Activated naive CD8-positive, alpha-beta T cell treated with anti-CD3 and anti-CD28 coated beads, Interleukin-2, amount 10 ng/mL, durations not matched to agents 7 days and 5 days (primary cell): ENCODE data around the gene MARCHF9. TPM values are rescaled to one million over a fixed set of nuclear protein-coding genes. Genes with fewer than 3 reads are reported as not detected.
A peak's percentile ranks its signal among the peaks of the same experiment; 100 is the strongest.
"Not testable (repeated sequence)": the region's sequence is repeated elsewhere in the genome, so short reads cannot be mapped to it uniquely, and the experiment has no call there.

Experiments used
- ATAC-seq: fragments of 150-1000 bp; cut with Tn5 transposase; one replicate; pipeline ENCODE4 v1.10.0; 2021; ENCODE audit warnings: low read depth, moderate library complexity
- POLR2A ChIA-PET: fragments of 350-600 bp; sonication (Branson Sonifier 250); formaldehyde crosslinking; loops from one replicate; lab custom pipeline; 2021; ENCODE audit warnings: antibody characterized with exemption; lab: Charles Lee
- DNase-seq: peaks from one replicate; pipeline ENCODE4 v3.0.0; 2021
- H3K27ac Mint-ChIP-seq: one replicate; pipeline ENCODE4 v1.8.0; 2022; ENCODE audit warnings: mild to moderate bottlenecking, mixed read lengths
- H3K27me3 Mint-ChIP-seq: one replicate; pipeline ENCODE4 v1.8.0; 2022; ENCODE audit warnings: mild to moderate bottlenecking, moderate library complexity, mixed read lengths
- H3K36me3 Mint-ChIP-seq: one replicate; pipeline ENCODE4 v1.8.0; 2021; ENCODE audit warnings: mild to moderate bottlenecking, mixed read lengths
- H3K4me1 Mint-ChIP-seq: one replicate; pipeline ENCODE4 v1.8.0; 2021; ENCODE audit warnings: mixed read lengths
- H3K4me3 Mint-ChIP-seq: one replicate; pipeline ENCODE4 v1.8.0; 2022; ENCODE audit warnings: mild to moderate bottlenecking, moderate library complexity, mixed read lengths
- H3K9me3 Mint-ChIP-seq: one replicate; pipeline ENCODE4 v1.8.0; 2021; ENCODE audit warnings: mixed read lengths
- total RNA-seq, 2 experiments: library from RNA; stranded (reverse); gene quantifications; one replicate each; pipeline ENCODE4 v1.2.3, GENCODE V29; 2021

Gene MARCHF9
- total RNA-seq: 10 to 100 TPM; 37.1 to 38.3 TPM

DNA sequence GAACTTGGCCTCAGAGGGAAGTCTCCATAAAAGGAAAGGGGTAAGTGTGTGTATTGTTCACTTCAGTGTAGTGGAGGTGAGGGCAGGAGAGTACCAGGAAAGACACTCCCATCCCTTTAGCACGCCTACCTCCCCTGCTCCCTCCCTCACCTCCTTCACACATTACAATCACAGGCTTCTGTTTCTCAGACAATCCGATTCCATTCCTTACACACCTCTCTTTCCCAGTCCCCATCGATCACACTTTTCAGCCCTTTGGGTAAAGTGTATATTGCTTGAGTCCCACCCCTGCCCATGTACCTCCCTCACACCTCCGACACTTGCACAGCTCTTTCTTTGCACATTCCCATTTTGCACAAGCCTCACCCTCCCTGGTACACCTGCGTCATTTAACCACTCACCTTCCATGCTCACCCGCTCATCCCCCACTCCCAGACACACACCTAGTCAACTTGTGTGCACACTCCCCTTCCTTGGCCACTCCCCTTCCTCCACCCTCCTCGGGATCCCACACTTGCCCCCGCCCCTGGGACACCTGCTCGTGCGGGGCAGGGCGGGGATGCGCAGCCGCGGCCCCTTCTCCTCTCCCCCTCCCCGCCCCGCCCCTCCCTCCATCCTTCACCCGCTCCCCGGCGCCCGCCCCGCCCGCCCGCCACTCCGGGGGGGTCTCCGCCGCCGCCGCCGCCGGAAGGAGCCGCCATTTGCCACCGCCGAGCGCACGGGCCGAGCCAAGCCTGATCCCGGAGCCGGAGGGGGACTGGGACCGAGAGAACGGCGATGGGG is at the start of gene MARCHF9:
Gene MARCHF9 (plus strand): TSS at position 693 of the 783 bp plus-strand sequence. CDS start 426 bp downstream, outside the sequence.
- POLR2A ChIA-PET: interaction anchor here (0.8 to 3.1 kb wide), 5 partner anchors 10 to 27 kb away, joined by 3 to 20 read pairs (median 4); partner anchors contain the start of genes CYP27B1 and TSPAN31
- H3K9me3 Mint-ChIP-seq: no peaks in the 10 kb centered on the region
- ATAC-seq (peak; percentile 49), DNase-seq (peak; percentile 82)
- no peaks in the 10 kb centered on the region for H3K27me3 Mint-ChIP-seq
- H3K27ac Mint-ChIP-seq: peak within 1 kb of the TSS; percentile 85
- H3K36me3 Mint-ChIP-seq: peaks cover 20% of the 10 kb centered on the region
- H3K4me1 Mint-ChIP-seq: peaks cover 45% of the 10 kb centered on the region
- H3K4me3 Mint-ChIP-seq: peak within 1 kb of the TSS; percentile 87

DNA sequence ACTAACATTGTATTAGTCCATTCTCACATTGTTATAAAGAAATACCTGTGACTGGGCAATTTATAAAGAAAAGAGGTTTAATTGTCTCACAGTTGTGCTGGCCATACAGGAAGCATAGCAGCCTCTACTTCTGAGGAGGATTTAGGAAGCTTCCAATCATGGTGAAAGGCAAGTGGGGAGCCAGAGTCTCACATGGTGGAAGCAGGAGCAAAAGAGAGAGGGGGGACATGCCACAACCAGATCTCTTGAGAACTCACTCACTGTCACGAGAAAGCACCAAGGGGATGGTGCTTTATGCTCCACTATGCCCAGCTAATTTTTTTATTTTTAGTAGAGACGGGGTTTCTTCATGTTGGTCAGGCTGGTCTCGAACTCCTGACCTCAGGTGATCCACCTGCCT is 47.7 kb upstream of the MARCHF9 start:
- H3K9me3 Mint-ChIP-seq: peaks cover 6% of the 10 kb centered on the region
- POLR2A ChIA-PET: interaction anchor here (0.7 kb wide), 1 partner anchor 33 kb away, joined by 3 read pairs; no protein-coding TSS in a partner anchor
- H3K27me3 Mint-ChIP-seq: no peaks in the 10 kb centered on the region
- peaks cover 3% of the 10 kb centered on the region for H3K4me1 Mint-ChIP-seq
- no peak for DNase-seq
- H3K27ac Mint-ChIP-seq: no peak overlapping the region
- H3K4me3 Mint-ChIP-seq: no peak overlapping the region
- ATAC-seq: no peak
- peaks cover 60% of the 10 kb centered on the region for H3K36me3 Mint-ChIP-seq

DNA sequence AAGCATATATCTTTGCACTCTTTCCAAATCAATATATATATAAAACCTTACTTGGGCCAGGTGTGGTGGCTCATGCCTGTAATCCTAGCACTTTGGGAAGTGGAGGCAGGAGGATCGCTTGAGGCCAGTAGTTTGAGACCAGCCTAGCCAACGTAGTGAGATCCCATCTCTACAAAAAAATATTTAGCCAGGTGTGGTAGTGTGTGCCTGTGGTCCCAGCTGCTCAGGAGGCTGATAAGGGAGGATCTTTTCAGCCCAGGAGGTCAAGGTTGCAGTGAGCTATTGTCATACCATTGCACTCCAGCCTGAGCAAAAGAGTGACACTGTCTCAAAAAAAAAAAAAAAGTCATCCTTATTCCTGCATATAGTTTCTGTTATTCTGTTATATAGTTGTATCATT is 46.6 kb upstream of the MARCHF9 start:
- Mint-ChIP-seq H3K27me3 (no peaks in the 10 kb centered on the region), H3K36me3 (peaks cover 54% of the 10 kb centered on the region), H3K4me3 (no peak overlapping the region), H3K27ac (no peak overlapping the region), H3K9me3 (peaks cover 4% of the 10 kb centered on the region), H3K4me1 (peaks cover 3% of the 10 kb centered on the region)
- ATAC-seq (no peak), DNase-seq (no peak)
- POLR2A ChIA-PET: interaction anchor here (0.6 kb wide), 2 partner anchors 28 to 144 kb away, joined by 3 read pairs; no protein-coding TSS in a partner anchor

DNA sequence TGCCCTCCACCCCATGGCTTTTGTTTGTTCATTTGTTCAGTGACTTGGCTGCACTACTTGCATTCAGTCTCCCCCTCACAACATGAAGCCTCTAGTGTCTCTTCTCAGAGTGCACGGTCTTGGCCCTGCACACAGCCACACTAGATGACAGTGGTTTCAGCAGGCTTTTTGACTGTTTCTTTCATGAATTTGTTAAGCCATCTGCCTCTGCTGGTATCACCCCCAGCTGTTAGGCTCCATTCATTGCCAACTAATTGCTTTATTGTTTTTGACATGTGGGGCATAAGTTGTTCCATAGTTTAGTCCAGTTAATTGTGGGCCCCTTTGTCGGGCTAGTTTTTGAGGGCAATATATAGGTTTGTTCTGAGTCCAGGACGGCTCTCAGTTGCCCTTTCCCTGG is 42.2 kb upstream of the MARCHF9 start:
- Mint-ChIP-seq H3K9me3 (peaks cover 1% of the 10 kb centered on the region), H3K36me3 (peaks cover 27% of the 10 kb centered on the region), H3K27me3 (no peaks in the 10 kb centered on the region), H3K27ac (peak overlapping the region; percentile 64), H3K4me3 (no peak overlapping the region), H3K4me1 (peaks cover 5% of the 10 kb centered on the region)
- POLR2A ChIA-PET: no interaction called here
- ATAC-seq (no peak), DNase-seq (no peak)

GRCh38 chr12:57713209-57713608 is 41.7 kb upstream of the MARCHF9 start:
- ATAC-seq: no peak

DNA sequence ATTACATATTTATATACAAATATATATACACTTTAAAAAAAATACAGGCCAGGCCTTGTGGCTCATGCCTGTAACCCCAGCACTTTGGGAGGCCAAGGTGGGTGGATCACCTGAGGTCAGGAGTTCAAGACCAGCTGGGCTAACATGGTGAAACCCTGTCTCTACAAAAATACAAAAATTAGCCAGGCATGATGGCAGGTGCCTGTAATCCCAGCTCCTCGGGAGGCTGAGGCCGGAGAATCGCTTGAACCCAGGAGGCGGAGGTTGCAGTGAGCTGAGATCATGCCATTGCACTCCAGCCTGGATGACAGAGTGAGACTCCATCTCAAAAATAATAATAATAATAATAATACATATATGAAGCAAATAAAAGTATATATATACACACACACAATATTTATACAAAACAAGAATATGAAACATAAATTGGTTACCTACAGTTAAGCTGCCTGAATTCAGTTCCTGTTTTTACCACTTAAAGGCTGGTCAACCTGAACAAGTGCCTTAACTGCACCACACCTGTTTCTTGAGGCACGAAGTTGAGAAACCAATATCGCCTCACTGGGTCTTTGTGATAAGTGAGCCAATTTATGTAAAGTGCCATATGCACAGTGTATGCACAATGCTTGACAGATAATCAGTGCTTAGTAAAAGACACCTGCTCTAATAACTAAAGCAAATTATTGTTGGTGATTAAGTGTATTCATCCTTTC is 39.7 kb upstream of the MARCHF9 start:
- POLR2A ChIA-PET, DNase-seq, ATAC-seq, H3K27ac Mint-ChIP-seq, H3K4me1 Mint-ChIP-seq, H3K9me3 Mint-ChIP-seq, H3K4me3 Mint-ChIP-seq, H3K27me3 Mint-ChIP-seq: not testable (repeated sequence)
- H3K36me3 Mint-ChIP-seq: peaks cover 31% of the 10 kb centered on the region

More at GRCh38 chr12:57713209-57713608, 41.7 kb upstream of the MARCHF9 start:
- Mint-ChIP-seq H3K9me3 (peaks cover 1% of the 10 kb centered on the region), H3K27me3 (no peaks in the 10 kb centered on the region), H3K4me3 (no peak overlapping the region), H3K4me1 (peaks cover 5% of the 10 kb centered on the region), H3K36me3 (peaks cover 30% of the 10 kb centered on the region), H3K27ac (no peak overlapping the region)
- DNase-seq: no peak
- POLR2A ChIA-PET: interaction anchor here (0.7 kb wide), 1 partner anchor 8 kb away, joined by 3 read pairs; no protein-coding TSS in a partner anchor

DNA sequence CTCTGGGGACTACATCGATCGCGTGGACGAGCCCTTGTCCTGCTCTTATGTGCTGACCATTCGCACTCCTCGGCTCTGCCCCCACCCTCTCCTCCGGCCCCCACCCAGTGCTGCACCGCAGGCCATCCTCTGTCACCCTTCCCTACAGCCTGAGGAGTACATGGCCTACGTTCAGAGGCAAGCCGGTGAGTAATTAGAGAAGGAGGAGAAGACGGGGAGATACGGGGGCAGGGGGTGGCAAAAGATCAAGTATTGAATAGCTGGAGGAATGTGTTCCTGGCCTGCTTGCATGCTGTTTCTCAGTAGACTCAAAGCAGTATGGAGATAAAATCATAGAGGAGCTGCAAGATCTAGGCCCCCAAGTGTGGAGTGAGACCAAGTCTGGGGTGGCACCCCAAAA is 39.1 kb upstream of the MARCHF9 start:
- Mint-ChIP-seq H3K36me3 (peaks cover 29% of the 10 kb centered on the region), H3K9me3 (peaks cover 1% of the 10 kb centered on the region), H3K4me3 (no peak overlapping the region), H3K27ac (no peak overlapping the region), H3K27me3 (no peaks in the 10 kb centered on the region), H3K4me1 (peaks cover 1% of the 10 kb centered on the region)
- POLR2A ChIA-PET: no interaction called here
- DNase-seq (no peak), ATAC-seq (no peak)

GRCh38 chr12:57716305-57716704 is 38.6 kb upstream of the MARCHF9 start:
- Mint-ChIP-seq H3K27ac (no peak overlapping the region), H3K27me3 (no peaks in the 10 kb centered on the region), H3K9me3 (peaks cover 1% of the 10 kb centered on the region), H3K4me1 (peaks cover 1% of the 10 kb centered on the region), H3K4me3 (no peak overlapping the region), H3K36me3 (peaks cover 26% of the 10 kb centered on the region)
- no peak for ATAC-seq
- POLR2A ChIA-PET: no interaction called here
- no peak for DNase-seq

GRCh38 chr12:57717131-57717530 is 37.8 kb upstream of the MARCHF9 start:
- H3K27me3 Mint-ChIP-seq: no peaks in the 10 kb centered on the region
- no peaks in the 10 kb centered on the region for H3K9me3 Mint-ChIP-seq
- peaks cover 1% of the 10 kb centered on the region for H3K4me1 Mint-ChIP-seq
- no peak for DNase-seq
- H3K4me3 Mint-ChIP-seq: no peak overlapping the region
- POLR2A ChIA-PET: no interaction called here
- no peak overlapping the region for H3K27ac Mint-ChIP-seq
- ATAC-seq: no peak
- peaks cover 23% of the 10 kb centered on the region for H3K36me3 Mint-ChIP-seq

GRCh38 chr12:57717846-57718640 is 36.9 kb upstream of the MARCHF9 start:
- H3K36me3 Mint-ChIP-seq: peaks cover 19% of the 10 kb centered on the region
- ATAC-seq: no peak
- peaks cover 4% of the 10 kb centered on the region for H3K4me1 Mint-ChIP-seq
- H3K4me3 Mint-ChIP-seq: no peak overlapping the region
- H3K9me3 Mint-ChIP-seq: no peaks in the 10 kb centered on the region
- no peaks in the 10 kb centered on the region for H3K27me3 Mint-ChIP-seq
- POLR2A ChIA-PET: interaction anchor here (1.7 kb wide), 1 partner anchor 25 kb away, joined by 6 read pairs; the partner anchor contains the start of gene OS9
- H3K27ac Mint-ChIP-seq: no peak overlapping the region
- no peak for DNase-seq

DNA sequence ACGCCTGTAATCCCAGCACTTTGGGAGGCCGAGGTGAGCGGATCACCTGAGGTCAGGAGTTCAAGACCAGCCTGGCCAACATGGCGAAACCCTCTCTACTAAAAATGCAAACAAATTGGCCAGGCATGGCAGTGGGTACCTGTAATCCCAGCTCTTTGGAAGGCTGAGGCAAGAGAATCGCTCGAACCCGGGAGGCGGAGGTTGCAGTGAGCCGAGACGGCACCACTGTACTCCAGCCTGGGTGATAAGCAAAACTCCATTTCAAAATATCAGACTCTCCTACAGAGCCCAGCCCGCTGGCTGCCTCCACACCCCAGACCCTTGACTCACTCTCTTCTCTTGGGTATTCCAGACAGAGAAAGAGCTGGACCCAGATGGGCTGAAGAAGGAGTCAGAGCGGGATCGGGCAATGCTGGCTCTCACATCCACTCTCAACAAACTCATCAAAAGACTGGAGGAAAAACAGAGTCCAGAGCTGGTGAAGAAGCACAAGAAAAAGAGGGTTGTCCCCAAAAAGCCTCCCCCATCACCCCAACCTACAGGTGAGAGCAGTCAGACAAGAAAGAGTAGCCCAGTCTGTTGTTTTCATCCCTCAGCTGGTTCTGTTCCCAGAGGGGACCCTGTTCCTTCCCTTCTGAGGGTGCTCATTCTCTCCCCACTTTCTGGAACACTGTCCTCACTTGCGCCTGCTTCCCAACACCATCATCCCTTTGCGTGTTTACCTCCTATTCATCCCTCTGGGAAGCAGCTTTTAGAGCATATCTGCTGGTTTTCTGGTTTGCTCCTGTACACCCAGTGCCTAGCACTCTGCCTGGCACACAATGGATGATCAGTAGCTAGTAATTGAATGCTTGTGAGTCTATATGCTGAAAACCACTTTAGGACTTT is 36.0 kb upstream of the MARCHF9 start:
- Mint-ChIP-seq H3K4me1 (peaks cover 2% of the 10 kb centered on the region), H3K27me3 (no peaks in the 10 kb centered on the region), H3K36me3 (peaks cover 17% of the 10 kb centered on the region), H3K9me3 (no peaks in the 10 kb centered on the region), H3K27ac (peak overlapping the region; percentile 47), H3K4me3 (no peak overlapping the region)
- POLR2A ChIA-PET: interaction anchor here (0.6 to 1.7 kb wide), 4 partner anchors 11 to 152 kb away, joined by 3 to 6 read pairs (median 3); partner anchors contain the start of genes OS9 and TSPAN31
- DNase-seq (no peak), ATAC-seq (no peak)
